ENCODE data around the gene ELL2. TPM values are rescaled to one million over a fixed set of nuclear protein-coding genes. Genes with fewer than 3 reads are reported as not detected.

ELL2 gene
- total and polyA plus RNA-seq, 2 of the 13 experiments (the other 11 are each of a cell fraction or from before 2014, with no cell fraction given): 78.9 to 97.1 TPM

- TF ChIP-seq, protein P1, sequence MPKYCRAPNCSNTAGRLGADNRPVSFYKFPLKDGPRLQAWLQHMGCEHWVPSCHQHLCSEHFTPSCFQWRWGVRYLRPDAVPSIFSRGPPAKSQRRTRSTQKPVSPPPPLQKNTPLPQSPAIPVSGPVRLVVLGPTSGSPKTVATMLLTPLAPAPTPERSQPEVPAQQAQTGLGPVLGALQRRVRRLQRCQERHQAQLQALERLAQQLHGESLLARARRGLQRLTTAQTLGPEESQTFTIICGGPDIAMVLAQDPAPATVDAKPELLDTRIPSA (CRISPR knock-in tag; IDR thresholded peaks at IDR 0.05; ENCODE audit: borderline replicate concordance): no peak
- TF ChIP-seq FOXA3 (CRISPR knock-in tag; IDR thresholded peaks at IDR 0.05): peak; percentile 43; the same call in 1 of the 2 replicates
- no peak for TF ChIP-seq MXD1 (CRISPR knock-in tag; IDR thresholded peaks at IDR 0.05)
- 0 out of 2 replicates have a peak, but pooled peaks have one; percentile 47 for TF ChIP-seq NR2F2 (IDR thresholded peaks at IDR 0.05; ENCODE audit: borderline replicate concordance, low read depth)
- TF ChIP-seq RBAK (CRISPR knock-in tag; IDR thresholded peaks at IDR 0.05): 0 out of 2 replicates have a peak, but pooled peaks have one; percentile 54
- no peak for TF ChIP-seq CREB1 (IDR thresholded peaks at IDR 0.05)
- no peak for TF ChIP-seq CREB1 (CRISPR knock-in tag; IDR thresholded peaks at IDR 0.05)
- TF ChIP-seq ZNF20 (CRISPR knock-in tag; IDR thresholded peaks at IDR 0.05): no peak
- TF ChIP-seq EP300 (IDR thresholded peaks at IDR 0.05; ENCODE audit: low read depth in 2 of 2, low read length in 2 of 2): peak in 1 of 2 experiments; percentile 43; a peak in 1 of 4 replicates
- TF ChIP-seq EP300 (CRISPR knock-in tag; IDR thresholded peaks at IDR 0.05; ENCODE audit: borderline replicate concordance): no peak
- TF ChIP-seq ZNF205 (CRISPR knock-in tag; IDR thresholded peaks at IDR 0.05): no peak
- no peak for TF ChIP-seq ZNF572 (CRISPR knock-in tag; IDR thresholded peaks at IDR 0.05)
- no peak for TF ChIP-seq TEF (CRISPR knock-in tag; IDR thresholded peaks at IDR 0.05)
- TF ChIP-seq ZNF510 (CRISPR knock-in tag; IDR thresholded peaks at IDR 0.05; ENCODE audit: low read depth): no peak
- no peak for TF ChIP-seq KDM1A (CRISPR knock-in tag; IDR thresholded peaks at IDR 0.05)
- peak; percentile 47; the same call in 1 of the 2 replicates for TF ChIP-seq IRF2 (CRISPR knock-in tag; IDR thresholded peaks at IDR 0.05)
- no peak for TF ChIP-seq HNRNPK (IDR thresholded peaks at IDR 0.05; ENCODE audit: low read depth, low read length, poor library complexity, severe bottlenecking)
- no peak for TF ChIP-seq ZBTB14 (CRISPR knock-in tag; IDR thresholded peaks at IDR 0.05)
- no peak for TF ChIP-seq AGO2 (optimal IDR thresholded peaks at IDR 0.05; ENCODE audit: low read depth, low read length)
- no peak for TF ChIP-seq ZFP36L1 (CRISPR knock-in tag; IDR thresholded peaks at IDR 0.05)
- no peak for TF ChIP-seq ADNP (CRISPR knock-in tag; IDR thresholded peaks at IDR 0.05)
- 0 out of 2 replicates have a peak, but pooled peaks have one; percentile 8 for TF ChIP-seq MIER2 (CRISPR knock-in tag; IDR thresholded peaks at IDR 0.05)
- TF ChIP-seq NFE2 (CRISPR knock-in tag; IDR thresholded peaks at IDR 0.05): no peak
- no peak for TF ChIP-seq MIXL1 (CRISPR knock-in tag; IDR thresholded peaks at IDR 0.05)
- no peak for TF ChIP-seq ZBTB7A (CRISPR knock-in tag; IDR thresholded peaks at IDR 0.05)
- TF ChIP-seq ZSCAN31 (CRISPR knock-in tag; IDR thresholded peaks at IDR 0.05; ENCODE audit: low read depth): no peak
- TF ChIP-seq ZNF33B (CRISPR knock-in tag; IDR thresholded peaks at IDR 0.05): no peak
- no peak for TF ChIP-seq NFYB (CRISPR knock-in tag; IDR thresholded peaks at IDR 0.05)
- TF ChIP-seq ZNF629 (CRISPR knock-in tag; conservative IDR thresholded peaks at IDR 0.05): no peak
Observed at GRCh38 chr5:95850391-95850894, 111.2 kb downstream of the ELL2 start (continued).

Measured in HepG2 (cell line).